Measurements from ENCODE around the gene EMID1.

The EMID1 gene

DNA sequence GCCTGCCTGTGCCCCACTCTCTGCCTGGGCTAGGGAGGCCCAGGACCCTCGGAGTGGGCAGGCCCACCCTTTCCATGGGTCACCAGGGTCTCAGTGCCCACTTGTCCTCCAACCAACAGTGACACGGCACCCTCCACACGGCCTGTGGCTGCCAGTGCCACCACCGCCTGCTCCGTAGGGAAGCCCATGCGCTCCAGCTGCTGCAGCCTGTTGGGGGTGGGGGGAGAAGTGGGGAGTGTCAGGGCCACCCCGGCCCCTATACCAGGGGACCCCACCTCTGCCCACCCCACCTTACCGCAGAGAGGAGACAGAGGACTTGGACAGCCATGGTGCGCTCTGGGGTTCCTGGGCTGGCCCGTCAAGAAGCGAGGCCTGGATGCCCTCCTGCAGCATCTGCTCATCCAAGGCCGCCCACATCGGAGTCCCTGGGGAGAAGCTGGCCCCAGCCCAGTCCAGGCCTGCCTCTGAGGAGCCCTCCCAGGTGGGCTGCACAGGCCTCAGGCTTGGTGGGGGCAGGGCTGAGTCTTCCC, 54.4 kb downstream of the EMID1 start:
- no peak for DNase-seq (ENCODE audit: low read depth in 3 of 3)

- no peak for DNase-seq (ENCODE audit: low read depth in 3 of 3)
Observed at GRCh38 chr22:29260601-29261315, 55.1 kb downstream of the EMID1 start.

DNA sequence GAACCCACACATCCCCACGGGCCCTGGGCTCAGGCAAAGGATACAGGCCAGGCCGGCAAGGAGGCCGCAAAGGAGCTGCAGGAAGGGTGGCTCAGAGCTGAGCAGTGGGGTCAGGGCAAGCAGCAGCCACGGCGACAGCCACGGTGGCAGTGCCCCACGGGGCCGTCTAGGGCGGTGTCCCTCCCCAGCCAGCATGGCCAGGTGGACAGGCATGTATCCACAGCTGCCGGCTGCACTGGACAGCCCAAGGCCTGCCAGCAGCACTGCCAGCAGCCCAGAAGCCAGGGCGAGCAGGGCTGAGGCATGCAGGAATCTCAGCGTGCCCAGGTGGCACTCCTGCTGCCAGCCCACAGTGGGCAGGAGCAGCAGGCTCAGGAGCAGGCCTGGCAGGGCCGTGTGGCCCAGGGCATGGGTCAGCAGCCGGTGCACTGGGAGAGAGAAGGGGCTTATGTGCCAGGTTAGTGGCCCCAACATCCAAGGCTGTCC, 58.1 kb downstream of the EMID1 start:
- DNase-seq (ENCODE audit: low read depth in 3 of 3): no peak

DNA sequence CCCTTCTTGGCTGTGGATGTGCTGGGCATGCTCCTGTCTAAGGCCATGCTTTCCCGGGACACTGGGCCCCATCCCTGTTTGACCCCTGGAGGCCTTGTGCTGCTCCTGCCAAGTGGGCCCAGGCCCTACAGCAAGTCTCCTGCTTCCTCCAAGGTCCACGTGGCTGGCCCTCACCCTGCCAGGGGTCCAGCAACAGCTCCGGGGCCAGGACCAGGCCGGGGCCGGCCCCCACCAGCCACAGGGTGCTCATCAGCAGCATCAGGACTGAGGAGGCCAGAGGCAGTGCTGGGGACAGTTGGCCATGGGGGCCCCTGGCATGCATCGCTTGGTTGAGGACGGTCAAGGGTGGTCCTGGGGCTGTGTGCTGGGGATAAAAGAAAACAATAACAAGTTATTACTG, 59.6 kb downstream of the EMID1 start:
- no peak for DNase-seq (ENCODE audit: low read depth in 3 of 3)

- DNase-seq (ENCODE audit: low read depth in 3 of 3): no peak
Observed at GRCh38 chr22:29265929-29266328, 60.2 kb downstream of the EMID1 start.

GRCh38 chr22:29266564-29267461, 61.1 kb downstream of the EMID1 start:
- no peak for DNase-seq (ENCODE audit: low read depth in 3 of 3)

DNA sequence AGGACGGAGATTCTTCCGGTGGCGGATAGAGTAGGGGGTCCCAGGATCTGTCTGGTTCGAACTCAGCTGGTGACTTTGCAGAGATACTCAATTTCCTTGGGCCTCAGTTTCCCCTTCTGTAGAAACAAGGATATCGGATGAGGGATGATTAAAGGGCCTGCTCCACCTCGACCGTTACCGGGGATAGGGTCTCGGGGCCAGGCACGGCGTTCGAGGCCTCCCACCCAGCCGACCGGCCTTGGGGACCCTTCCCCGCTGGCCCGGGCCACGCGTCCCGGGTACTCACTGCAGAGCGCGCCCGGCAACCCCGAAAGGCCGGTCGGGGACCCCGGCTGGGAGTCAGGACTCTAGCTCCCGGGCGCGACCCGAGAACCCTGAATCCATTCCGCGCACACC, 61.8 kb downstream of the EMID1 start:
- DNase-seq (ENCODE audit: low read depth in 3 of 3): no peak

GRCh38 chr22:29267858-29268510, 62.3 kb downstream of the EMID1 start, which contains the start of the genes EWSR1 and RHBDD3:
Gene EWSR1 (plus strand): TSS chr22:29268268. CDS start chr22:29268337, 69 bp downstream.
Gene RHBDD3 (minus strand): TSS chr22:29267981. CDS start chr22:29265626, 2,355 bp downstream.
- peak; percentile 93 to 96 (median 93) for DNase-seq (ENCODE audit: low read depth in 3 of 3)

GRCh38 chr22:29268511-29269229, 63.0 kb downstream of the EMID1 start:
- peak in 2 of 3 experiments; percentile 22 for DNase-seq (ENCODE audit: low read depth in 3 of 3)

GRCh38 chr22:29269230-29269604, 63.5 kb downstream of the EMID1 start:
- no peak for DNase-seq (ENCODE audit: low read depth in 3 of 3)

DNA sequence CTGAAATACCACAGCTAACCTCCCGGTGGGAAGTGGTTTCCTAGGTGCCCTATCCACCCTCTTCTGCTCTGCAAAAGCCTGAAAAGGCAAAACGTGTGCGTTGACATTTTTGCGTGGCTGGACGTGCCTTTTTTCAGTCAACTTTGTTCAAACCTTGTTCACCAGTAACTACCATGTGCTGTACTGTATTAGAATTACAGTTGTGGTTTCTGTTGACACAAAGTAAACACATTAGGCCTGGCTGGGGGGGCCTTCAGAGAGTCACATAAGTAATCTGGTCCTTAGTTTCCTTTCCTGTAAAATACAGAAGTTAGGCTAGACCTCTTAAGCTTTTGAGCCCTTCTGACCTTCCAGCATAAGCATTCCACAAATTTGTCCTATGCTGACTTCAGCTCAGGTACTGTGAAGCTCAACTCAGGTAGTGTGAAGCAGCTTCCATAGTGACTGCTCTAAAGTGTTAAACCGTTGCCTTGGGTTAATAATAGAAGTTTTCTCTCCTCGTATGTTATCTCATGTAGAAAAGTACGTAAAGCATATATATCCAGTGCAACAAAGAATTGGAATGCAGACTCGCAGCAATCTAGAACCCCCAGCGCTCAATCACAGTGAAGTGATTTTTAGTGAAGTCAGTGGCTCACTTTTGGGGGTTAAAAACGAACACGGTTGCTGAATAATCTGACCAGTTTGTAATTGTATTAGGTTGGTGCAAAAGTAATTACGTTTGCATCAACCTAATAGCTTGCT, 64.2 kb downstream of the EMID1 start:
- DNase-seq (ENCODE audit: low read depth in 3 of 3): no peak

DNA sequence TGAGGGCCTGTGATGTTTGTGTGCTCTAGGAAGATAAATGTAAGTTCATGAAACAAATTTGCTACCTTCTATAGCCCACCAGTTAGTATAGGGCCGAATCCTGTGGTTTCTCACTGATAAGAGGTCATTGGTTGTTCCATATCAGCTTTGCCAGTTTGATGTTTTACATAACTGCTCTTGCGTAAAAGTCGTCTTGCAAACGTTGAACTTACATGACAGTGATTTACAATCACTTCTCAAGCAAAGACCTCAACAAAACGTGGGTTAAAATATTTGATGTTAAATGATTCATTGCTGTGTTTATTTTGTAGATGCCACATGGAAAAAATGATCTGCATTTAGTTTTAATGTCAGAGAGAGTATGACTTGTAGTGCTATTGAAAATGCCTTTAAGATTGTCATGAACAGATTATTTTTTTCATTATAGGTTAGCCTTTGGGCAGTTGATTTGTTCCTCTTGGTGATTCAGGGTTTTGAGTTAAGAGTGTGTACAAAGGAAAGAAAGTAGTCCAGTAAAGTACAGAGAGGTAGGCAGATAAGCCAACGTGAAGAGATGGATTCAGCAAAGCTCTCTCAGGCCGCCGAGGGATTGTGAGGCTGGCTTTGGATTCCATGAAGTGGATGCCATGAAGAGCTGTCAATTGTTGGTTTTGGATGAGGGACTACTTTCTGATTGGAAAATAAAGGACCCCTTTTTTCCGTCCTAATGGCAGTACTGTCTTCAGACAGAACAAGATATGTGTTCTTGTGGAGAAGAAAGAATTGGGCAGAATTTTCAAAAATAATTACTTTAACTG, 65.0 kb downstream of the EMID1 start:
- no peak for DNase-seq (ENCODE audit: low read depth in 3 of 3)

DNA sequence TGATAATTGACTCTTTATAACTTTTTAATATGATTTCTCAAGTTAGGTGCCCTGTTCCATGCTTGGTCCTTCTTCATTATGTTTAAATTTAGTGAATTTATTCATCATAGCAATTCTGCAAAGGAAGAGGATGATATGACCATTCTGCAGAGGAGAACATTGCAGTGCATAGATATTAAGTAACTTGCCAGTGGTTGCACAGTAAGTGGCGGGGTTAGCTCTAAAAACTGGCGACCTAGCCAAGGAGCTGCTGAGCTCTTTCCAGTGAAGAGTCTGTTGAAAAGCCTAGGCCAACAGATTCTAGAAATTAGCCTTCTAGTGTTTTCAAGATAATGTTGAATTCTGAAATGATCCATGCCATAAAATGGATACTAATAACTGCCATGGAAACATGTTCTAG, 66.9 kb downstream of the EMID1 start:
- DNase-seq (ENCODE audit: low read depth in 3 of 3): no peak

DNA sequence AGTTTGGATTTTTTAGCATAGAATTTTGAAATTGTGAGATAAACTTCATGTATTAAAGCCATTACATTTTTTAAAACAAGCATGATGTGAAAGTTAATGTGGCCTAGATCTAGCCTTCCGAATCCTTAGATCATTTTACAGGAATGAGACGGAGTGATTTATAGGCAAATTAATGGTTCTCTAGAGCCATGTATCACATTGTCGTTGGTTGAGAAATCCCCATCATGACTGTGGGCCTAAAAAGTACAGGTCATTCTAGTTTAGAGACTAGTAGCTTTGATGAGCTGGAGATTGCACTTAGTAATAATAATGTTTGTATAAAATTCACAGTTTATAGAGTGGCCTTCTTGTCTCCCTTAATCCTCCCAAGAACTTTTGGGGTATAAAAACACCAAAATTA, 69.5 kb downstream of the EMID1 start:
- no peak for DNase-seq (ENCODE audit: low read depth in 3 of 3)

DNA sequence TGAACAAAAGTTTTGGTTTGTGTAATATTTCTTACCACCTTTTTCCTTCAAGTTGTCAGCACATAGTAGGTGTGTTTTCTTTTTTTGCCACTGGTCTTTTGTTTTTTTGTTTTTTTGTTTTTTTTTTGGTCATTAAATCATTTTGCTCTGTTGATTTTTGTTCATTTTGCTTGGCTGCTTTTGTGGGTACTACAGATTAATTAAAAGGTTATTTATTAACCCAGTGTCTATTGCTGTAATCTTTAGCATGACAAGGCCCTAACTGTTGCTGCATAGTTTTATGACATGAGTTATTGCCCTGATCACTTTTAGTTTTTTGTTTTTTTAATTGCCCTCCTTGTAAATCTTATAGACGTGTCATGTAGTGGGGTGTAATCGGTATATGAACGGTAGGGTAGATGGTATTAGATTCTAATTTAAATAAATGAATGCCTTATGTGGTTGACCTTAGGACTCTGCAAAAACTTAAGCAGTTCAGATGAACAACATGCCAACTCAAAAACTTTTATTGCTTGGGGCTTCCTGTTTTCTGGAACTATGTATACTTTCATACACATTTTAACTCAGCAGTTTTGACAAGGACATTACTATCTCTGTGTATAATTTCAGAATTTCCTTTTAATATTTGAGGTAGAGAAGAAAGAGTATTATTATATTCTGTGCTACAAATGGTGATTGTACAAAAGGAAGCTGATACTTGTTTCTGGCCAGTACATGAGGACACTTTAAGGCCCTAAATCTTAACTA, 70.3 kb downstream of the EMID1 start:
- no peak for DNase-seq (ENCODE audit: low read depth in 3 of 3)

GRCh38 chr22:29277927-29278326, 72.2 kb downstream of the EMID1 start:
- no peak for DNase-seq (ENCODE audit: low read depth in 3 of 3)

- no peak for DNase-seq (ENCODE audit: low read depth in 3 of 3)
Observed at GRCh38 chr22:29284196-29284595, 78.5 kb downstream of the EMID1 start.

GRCh38 chr22:29288837-29289236, 83.1 kb downstream of the EMID1 start:
- no peak for DNase-seq (ENCODE audit: low read depth in 3 of 3)

DNA sequence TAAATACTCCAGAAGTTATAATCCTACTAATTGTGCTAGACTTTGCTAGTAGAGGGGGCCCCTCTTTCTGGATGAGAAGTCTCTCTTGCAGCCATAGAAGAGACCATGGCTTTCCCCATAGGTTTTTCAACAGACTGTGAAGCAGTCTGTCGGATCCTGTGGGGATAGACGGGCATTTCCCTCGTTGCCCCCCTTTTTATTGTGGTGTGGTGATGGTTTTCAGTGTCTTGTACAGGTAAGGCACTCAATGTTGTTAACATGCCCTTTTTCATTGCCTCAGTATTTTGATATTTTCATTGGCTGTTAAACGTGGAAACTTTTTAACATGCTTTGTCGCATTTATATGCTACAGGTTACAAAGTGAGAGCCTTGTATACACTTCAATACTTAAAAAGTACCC, 84.4 kb downstream of the EMID1 start:
- DNase-seq (ENCODE audit: low read depth in 3 of 3): no peak

Data from stimulated activated CD4-positive, alpha-beta T cell treated with anti-CD3 and anti-CD28 coated beads, TNF-alpha, amount 100 ng/mL, for 24 hours (primary cell).